Glomerular visceral epithelial cell (primary cell): ENCODE results near the gene CMBL.
"Not testable (repeated sequence)": the region's sequence is repeated elsewhere in the genome, so short reads cannot be mapped to it uniquely, and the experiment has no call there.

Source experiments
- DNase-seq: peaks from one replicate; pipeline ENCODE4 v3.0.0-alpha.2; 2016; ENCODE audit errors: extremely low spot score

The CMBL gene

DNA sequence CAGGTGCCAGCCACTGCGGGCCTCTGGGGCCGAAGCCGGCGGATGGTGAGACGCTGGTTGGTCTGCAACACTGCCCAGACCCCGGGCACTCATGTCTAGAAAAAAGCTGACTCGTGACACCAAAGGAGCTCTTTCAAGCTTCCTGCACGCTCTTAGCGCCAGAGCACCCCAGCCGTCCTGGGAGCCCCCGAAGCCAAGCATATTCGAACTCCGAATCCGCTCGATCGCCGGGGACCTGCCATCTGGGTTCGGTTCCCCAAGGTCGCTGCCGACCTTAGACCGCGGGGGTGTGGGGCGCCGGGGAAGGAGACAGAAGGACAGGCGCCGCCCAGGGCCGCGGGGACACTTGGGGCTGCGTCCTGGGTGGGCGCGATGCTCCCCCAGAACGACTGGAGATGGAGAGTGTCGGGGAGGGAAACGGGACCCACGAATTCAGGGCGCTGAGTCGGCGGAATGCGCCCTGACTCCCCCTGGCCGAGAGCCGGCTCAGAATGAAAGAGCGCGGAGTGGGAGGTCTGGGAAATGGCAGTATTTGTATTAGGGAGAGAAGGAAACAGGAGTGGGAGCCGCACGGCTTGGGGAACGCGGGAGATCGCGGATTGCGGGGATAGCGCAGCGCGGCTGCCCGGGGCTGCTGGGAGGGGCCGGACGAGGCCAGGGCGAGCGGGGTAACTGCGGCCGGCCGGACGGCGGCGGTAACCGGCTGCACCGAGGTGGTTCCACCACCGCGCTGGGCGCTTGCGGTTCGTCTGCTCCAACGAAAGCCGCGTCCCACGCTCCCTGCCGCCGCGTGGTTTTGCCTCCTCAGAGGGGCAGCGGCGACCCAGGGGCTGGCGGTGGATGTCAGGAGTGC, 25.7 kb upstream of the CMBL start:
- DNase-seq, result peak; percentile 36

DNA sequence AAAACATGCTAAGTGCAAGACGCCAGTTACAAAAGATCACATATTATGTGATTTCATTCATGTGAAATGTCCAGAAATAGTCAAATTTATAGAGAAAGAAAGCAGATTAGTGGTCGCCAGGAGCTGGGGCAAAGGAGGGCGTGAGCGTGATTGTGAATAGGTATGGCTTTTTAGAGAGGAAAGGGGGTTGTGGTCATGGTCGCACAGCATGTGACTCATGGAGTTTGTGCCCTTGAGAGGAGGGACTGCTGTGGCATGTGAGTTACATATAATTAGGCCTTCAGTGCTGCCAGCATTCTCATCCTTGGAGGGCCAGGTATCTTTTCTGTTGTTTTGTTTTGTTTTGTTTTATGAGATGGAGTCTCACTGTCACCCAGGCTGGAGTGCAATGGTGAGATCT, 24.6 kb upstream of the CMBL start:
- no peak for DNase-seq

DNA sequence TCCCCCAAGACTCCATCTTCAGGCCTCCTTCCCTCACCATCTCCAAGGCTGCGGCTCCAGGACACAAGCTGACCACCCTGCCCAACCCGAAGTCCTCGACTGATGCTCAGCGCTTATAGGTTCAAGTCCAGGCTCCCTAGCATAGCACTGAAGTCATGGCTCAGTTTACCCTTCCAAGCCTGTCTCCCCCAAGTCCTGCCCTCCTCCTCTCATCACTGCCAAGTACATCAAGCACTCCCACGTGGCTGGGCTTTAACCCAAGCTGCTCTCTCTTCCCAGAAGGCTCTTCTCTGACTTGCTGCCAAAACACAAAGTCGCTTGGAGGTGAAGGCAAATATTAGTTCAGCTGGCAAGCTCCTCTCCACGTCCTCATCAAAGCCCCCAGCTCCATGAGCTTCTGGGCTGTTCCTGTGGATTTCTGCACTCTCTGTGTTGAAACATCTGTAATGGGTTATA, 23.7 kb upstream of the CMBL start:
- no peak for DNase-seq

DNA sequence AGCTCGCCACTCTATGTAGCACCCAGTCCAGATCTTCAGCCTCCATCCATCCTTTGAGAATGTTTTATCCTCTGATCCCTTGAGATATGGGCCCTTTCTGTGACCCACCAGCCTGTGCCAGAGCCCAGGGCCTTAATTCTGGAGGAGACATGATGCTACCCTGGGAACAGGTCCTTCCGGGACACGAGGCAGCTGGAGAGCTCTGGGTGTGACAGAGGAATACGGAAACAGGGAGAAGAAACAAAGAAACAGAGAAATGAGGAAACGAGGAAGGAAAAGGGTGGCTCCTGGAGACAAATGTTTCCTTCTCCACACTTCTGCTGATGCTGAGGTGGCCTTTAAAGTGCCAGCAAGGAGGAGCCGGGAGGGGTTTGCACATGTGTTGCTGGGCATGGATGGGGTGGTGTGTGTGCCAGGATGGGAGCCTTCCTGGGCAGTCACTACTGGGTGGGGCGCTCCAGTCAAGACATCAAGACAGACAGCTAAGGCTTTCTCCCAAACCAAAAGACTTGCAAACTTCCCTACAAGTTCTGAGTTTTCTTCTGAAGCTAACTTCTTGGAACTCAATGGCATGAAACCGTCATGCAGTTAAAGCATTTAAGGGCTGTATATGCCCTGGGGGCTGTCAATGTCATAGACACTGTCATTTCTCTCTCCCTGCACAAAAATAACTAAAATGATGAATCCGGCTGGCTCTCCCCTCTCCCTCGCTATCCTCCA, 23.0 kb upstream of the CMBL start:
- no peak for DNase-seq

DNA sequence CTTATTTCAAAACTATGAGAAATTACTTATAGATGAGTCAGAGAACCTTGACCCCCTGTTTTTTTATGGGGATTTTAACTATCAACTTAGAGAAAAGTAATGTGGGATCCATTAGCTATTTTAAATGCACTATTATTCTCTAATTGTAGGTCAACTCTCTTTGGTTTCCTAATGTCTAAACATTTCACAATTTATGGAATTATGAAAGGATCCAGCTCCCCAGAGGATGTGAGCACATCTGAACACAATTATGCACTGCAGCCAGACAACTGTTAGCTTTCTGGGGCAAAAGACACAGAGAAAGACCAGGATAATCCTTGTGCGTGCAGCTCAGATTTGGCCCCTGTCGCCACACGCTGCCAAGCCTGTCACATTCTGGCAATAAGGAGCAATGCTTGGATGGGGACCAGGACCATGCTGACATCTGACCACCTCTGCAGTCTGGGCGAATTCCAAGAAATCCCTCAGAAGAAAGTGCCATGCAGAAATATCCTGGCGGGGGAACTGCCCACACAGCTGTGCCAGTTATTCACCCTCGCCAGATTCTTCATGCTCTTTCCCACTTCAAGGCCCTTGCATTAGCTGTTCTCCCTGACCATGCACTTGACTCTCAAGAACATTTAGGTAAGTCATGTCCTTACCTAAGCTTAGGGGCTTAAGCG, 22.2 kb upstream of the CMBL start:
- no peak for DNase-seq

DNA sequence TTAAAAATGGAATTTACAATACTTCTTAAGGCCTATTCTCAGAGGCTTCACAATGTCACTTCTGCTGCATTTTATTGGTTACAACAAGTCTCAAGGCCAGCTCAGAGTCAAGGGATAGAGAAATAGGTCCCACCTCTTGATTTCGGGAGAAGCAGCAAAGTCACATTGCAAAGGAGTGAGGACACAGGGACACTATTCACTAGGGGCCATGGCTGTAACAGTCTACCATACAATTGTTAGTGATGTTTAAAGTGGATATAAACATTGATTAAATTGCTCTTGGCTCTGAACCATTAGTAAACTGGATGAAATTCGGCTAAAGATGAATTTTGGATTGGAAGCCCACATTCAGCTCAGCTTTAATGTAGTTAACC, 21.7 kb upstream of the CMBL start:
- no peak for DNase-seq

DNA sequence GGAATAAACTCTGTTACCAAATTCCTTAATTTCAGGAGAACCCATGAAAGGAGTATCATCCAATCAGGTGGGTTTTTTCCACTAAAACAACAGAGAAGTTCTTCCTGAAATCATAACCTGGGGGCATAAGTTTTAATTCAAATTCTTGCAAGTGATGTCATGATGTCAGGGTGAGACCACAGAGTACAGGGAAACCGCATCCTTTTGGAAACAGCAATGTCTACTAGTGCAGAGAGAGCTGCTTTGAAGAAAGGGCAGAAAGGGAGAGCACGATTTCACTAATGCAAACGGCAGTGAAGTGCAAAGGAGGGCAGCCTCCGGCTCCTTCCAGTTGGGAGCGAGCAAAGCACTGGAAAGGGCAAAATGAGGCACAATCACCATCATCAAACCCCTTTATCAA, 20.6 kb upstream of the CMBL start:
- no peak for DNase-seq

DNA sequence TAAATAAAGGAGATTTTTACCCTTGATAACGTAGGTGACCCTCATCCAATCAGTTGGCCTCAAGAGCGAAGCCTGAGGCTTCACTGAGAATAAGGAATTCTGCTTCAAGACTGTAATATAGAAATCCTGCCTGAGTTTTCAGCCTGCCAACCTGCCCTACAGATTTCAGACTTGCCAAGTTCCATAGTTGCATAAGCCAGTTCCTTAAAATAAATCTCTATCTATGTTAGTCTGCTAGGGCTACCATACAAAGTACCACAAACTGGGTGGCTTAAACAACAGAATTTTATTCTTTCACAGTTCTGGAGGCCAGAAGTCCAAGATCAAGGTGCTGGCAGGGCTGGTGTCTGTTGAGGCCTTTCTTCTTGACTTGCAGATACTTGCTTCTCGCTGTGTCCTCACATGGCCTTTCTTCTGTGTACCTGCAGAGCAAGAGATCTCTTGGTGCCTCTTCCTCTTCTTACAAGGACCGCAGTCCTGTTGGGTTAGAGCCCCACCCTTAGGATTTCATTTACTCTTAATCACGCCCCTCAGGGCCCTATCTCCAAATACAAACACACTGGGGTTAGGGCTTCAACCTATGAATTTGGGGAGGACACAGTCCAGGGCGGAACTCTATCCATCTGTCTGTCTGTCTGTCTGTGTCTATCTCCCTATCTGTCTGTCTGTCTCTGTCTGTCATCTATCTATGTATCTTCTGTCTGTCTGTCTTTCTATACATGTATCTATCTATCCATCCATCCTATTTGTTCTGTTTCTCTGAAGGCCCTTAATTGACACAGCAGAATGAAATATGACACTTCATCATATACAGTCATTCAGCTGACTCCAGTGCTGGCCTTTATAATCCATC, 17.0 kb upstream of the CMBL start:
- no peak for DNase-seq

DNA sequence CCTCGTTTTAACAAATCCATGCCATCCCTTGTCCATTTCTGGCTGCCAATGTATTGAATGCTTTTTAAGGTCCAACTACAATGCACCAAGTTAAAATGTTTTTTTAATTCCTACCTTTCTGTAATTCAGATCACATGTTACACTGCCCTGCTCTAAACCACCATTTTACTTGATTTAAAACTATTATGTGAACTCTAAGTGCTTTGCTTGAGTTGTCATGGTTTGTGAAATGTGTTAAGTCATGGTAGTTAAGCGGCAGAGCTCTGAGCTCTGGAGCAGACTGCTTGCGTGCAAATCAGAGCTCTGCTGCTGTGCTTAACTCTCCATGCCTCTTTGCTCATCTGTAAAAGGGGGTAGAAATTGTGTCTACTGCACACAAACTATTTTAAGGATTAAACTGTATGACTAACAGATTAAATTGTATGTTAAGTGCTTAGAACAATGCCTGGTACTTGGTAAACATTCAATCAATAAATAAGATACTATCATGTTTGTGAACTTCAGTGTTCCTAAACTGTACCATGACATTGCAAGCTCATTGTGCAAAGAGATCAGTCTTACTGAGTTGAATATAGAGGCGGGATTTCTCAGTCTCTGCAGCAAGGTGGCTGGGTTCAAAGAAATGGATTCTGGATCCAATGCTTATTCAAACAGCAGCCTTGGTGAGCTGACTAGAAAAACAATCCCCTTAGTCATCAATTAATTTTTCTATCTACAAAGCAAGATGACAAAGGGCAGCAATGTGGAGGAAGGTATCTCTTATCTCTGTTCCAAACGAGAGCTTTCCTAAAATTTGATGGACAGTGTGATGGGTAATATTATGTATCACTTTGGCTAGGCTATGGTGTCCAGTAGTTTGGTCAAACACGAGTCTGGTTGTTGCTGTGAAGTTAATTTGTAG, 16.1 kb upstream of the CMBL start:
- DNase-seq, result no peak

DNA sequence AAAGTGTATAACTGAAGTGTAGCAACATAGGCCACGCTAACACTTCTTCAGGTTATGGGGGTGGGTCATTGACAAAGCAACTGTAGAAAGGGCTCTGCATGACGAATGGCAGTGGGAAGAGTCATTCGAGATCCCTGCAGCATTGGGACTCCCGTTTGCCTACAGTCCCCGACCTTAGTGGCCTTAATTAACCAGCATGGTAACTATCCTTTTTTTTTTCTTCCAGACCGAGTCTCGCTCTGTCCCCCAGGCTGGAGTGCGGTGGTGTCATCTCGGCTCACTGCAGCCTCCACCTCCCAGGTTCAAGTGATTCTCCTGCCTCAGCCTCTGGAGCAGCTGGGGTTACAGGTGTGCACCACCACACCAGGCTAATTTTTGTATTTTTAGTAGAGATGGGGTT, 14.2 kb upstream of the CMBL start:
- no peak for DNase-seq

DNA sequence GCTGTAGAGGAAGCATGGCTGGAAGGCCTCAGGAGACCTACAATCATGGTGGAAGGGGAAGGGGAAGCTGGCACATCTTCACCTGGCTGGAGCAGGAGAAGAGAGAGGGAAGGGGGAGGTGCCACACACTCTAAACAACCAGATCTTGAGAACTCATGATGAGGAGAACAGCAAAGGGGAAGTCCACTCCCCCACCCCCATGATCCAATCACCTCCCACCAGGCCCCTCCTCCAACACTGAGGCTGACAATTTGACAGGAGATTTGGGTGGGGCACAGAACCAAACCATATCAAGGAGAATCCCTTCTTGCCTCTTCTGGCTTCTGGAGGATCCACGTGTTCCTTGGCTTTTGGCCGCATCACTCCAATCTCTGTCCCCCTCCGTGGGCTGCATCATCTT, 13.1 kb upstream of the CMBL start:
- no peak for DNase-seq

DNA sequence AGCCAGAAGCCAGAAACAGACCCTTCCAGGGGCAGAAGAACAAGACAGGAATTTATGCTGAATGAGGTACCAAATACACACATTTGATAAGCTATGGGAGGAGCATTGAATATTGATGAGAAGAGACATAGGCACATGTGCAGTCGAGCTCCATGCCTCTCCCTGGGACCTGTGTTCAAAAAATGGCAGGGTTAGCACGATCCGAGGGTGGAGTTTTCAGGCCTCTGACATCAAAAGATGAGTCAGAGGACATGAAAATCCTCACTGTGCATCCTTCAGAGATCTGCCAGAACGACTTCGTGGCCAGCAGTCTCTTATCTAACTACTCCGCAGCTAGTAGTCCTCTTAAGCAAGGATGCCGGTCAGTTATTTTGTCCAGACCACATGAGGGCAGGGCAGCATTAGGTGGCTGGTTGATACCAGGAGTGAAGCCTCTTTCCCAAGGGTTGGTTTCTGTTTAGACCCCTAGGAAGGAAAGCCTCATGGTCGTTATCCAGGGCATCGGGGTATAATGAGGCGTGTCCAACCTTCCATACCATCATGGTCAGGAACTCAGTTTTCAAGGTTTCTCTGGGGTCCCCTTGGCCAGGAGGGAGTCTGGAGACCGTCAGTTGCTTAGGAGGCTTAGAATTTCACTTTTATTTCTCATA, 11.6 kb upstream of the CMBL start:
- DNase-seq, result no peak

DNA sequence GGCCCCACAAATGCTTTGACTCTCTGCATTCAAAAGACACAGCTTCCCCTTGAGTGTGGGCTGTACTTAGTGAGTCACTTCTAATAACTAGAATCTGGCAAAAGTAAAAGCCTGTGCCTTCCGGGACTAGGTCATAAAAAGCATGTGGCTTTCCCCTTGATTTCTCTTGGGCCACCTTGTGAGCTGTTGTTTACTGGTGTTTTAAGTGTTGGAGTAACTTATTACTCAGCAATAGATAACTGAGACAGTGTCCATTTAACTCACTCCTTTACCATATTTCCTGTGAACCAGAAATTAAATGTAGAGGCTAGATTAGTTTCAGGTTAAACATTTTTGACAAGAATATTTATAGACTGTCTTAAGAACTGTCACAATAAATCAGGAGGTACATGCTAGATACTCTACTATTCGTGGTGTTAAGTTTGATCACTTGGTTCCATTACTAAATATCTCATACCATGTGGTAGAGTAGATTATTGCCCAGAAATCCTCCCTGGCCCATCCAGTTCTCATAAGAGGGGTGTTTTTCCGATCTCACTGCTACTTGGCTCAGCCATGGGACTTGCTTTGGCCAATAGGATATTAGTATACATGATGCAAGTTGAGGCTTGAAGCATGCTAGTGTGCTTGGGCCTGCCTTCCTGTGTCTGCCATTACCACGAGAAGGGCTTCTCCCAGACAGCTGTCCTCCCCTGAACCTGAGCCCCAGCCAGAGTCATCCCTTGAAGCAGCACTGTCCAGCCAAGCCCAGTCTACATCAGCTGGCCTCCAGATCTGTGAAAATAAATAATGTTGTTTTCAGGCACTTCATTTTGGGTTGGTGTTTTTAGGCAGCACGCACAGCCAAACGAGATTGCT, 10.4 kb upstream of the CMBL start:
- peak; percentile 40 for DNase-seq

DNA sequence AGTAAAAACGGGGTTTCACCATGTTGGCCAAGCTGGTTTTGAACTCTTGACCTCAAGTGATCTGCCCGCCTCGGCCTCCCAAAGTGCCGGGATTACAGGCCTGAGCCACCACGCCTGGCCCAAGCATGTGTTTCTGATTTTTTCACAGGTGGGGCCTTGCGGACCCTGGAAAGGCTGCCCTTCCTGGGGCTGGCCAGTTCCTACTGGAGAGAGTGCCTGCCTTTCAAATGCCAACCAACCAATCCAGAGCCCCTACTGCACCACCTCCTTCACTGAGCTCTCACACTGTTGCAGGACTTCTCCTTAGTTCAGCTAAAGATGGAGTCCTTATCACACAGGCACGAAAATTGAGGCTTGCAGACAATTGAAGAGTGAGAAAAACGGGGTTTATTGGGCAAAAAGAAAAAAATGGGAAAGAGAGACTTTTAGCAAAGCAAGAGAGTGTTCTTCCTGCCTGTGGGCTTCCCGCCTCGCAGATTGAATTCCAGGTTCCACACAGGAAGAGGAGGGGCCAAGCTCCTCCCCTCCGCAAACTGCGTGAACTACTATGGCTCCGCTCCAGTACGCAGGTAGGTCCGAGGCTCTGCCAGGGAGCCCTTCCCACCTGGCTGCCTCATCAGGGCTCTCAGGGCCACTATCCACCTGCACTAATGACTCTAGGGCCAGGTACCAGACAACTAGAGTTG, 8.3 kb upstream of the CMBL start:
- DNase-seq, result no peak

DNA sequence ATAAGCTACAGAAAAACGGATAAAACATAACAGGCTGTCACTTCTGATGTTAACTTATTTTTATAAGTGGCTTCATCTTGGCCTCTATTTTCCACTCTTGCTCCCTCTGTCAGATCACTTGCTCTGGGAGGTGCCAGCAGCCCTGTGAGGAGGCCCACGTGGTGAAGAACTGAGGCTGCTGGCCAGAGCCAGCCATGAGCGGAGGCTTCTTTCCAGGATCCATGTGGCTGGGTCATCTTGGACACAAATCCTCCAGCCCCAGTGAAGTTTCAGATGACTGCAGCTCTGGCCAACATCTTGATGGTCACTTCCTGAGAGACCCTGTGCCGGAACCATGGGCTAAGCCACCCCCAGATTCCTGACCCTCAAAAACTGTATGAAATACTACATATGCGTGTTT, 7.5 kb upstream of the CMBL start:
- no peak for DNase-seq

DNA sequence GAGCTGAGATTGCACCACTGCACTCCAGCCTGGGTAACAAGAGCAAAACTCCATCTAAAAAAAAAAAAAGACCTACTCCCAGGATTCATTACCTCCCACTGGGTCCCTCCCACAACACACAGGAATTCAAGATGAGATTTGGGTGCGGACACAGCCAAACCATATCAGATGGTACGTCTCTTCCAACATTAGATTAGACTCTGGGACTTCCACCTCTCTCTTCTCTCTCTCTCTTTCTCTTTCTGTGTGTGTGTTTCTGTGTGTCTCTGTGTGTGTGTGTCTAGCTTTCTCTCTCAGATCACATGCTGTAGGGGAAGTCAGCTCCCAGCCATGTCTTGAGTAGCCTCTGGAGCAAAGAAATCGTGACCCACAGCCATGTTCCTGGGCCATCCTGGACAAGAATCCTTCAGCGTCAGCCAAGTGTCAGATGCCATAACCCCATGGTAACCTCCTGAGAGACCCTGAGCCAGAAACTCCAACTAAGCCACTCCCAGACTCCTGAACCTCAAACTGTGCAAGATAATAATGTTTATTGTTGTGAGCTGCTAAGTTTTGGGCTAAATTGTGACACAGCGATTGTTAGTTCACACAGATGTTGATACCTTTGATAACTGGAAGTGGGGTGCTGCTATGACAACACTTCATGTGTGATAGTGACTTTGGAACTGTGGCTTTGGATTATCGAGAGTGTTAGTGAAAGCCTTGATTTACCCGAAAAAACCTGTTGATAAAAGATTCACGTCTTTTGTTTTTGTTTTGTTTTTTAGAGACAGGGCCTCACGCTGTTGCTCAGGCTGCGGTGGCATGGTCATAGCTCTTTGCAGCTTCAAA, 4.1 kb upstream of the CMBL start:
- no peak for DNase-seq

DNA sequence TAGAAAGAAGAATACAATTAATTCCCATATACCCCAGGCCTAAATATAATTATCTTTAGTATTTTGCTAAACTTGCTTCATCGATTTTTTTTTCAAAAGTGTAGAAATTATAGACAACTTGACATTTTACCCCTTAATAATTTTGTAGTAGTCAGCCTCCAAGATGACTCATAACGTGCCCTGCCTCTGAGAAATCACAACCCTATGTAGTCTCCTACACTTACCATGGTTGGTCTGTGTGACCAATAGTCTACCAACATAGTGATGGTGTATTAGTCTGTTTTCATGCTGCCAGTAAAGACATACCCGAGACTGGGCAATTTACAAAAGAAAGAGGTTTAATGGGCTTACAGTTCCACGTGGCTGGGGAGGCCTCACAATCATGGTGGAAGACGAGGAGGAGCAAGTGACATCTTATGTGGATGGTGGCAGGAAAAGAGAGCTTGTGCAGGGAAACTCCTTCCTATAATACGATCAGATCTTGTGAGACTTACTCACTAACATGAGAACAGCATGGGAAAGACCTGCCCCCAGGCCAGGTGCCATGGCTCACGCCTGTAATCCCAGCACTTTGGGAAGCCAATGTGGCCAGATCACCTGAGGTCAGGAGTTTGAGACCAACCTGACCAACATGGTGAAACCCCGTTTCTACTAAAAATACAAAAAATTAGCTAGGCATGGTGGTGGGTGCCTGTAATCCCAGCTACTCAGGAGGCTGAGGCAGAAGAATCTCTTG, 3.3 kb upstream of the CMBL start:
- DNase-seq, result not testable (repeated sequence)
